Psoas muscle (tissue), 8 donors: ENCODE results near the gene MRM2. TPM values are rescaled to one million over a fixed set of nuclear protein-coding genes. Genes with fewer than 3 reads are reported as not detected.

ENCODE experiments used
- ATAC-seq, 4 donors: fragments of 200-7000 bp; cut with Tn5 transposase; one replicate each; pipeline ENCODE4 v1.9.1; 2020; ENCODE audit warnings: moderate library complexity in 3 of 4, mild to moderate bottlenecking in 2 of 4
- DNase-seq, 2 donors: peaks; one replicate each; pipeline ENCODE4 v3.0.0-alpha.2; 2020
- H3K27ac ChIP-seq: fragments of 200-600 bp; one replicate; pipeline ENCODE4 v1.8.0; 2022
- H3K27me3 ChIP-seq, 3 donors: fragments of 200-600 bp in 1 of 3; one replicate each; pipeline versions ENCODE4 v1.6.1 to v1.8.0; 2013 to 2022; ENCODE audit warnings: low read length in 2 of 3, mild to moderate bottlenecking in 2 of 3, moderate library complexity in 1 of 3; ENCODE audit not compliant: insufficient read depth in 3 of 3
- H3K36me3 ChIP-seq, 2 donors: fragments of 200-600 bp in 1 of 2; one replicate each; pipeline versions ENCODE4 v1.6.1 to v1.8.0; 2013 to 2022; ENCODE audit warnings: low read depth in 1 of 2, mild to moderate bottlenecking in 1 of 2, moderate library complexity in 1 of 2; ENCODE audit not compliant: insufficient read depth in 1 of 2
- H3K4me1 ChIP-seq: fragments of 200-600 bp; one replicate; pipeline ENCODE4 v1.8.0; 2022
- H3K4me3 ChIP-seq: fragments of 200-600 bp; one replicate; pipeline ENCODE4 v1.8.0; 2022; ENCODE audit warnings: mild to moderate bottlenecking
- H3K9me3 ChIP-seq: fragments of 200-600 bp; one replicate; pipeline ENCODE4 v1.8.0; 2022
- CTCF ChIP-seq: fragments of 200-600 bp; IDR thresholded peaks from one replicate; pipeline ENCODE4 v1.8.0; 2022; ENCODE audit warnings: antibody characterized with exemption
- WGBS, 3 donors: extraction: QIAGEN DNeasy Blood & Tissue Kit; methylation state at CpG; one replicate each; pipeline versions ENCODE4 v1.1.6 to v1.1.7; 2013; 5-methylcytosine and 5-hydroxymethylcytosine counted together
- intact Hi-C, 2 donors: fragments of 100-400 bp; cut with DNase I; formaldehyde crosslinking; loops; one replicate each; pipeline versions ENCODE4 v1.11.0 to v1.14.2; 2022
- polyA plus RNA-seq, 3 donors: library from polyadenylated mRNA; stranded (reverse); fragments of 200-250 nt; gene quantifications; one replicate each; pipeline ENCODE4 v1.2.3, GENCODE V29; 2013
- total RNA-seq, 4 donors: library from RNA; stranded (reverse); fragmentation: NEBNext Ultra II Directional in 2 of 4; extraction: Animal tissue kit (Norgen Biotek cat#: 25700) in 2 of 4; gene quantifications; one replicate each; pipeline versions ENCODE4 v1.2.1 to v1.2.4, GENCODE V29; 2021 to 2023
- donor health status: healthy with polysubstance abuse.
- donor health status: DM: no; HTN: no; CAD: no; lungs with moderate emphysema.
- donor health status: Bipolar disorder and iron deficiency.
- donor health status: healthy.
- donor health status: DM: yes; HTN: yes; CAD: no.
- donor health status: DM: no; HTN: no; CAD: no.
- donor health status: DM: no; HTN: no; CAD: no.
- donor health status: DM: yes; HTN: yes; CAD: no.

Gene MRM2
- total and polyA plus RNA-seq, 7 donors: 15.9 to 53.0 (median 21.6) TPM

- Histone ChIP-seq H3K27ac (no peak overlapping the region), H3K9me3 (no peaks in the 10 kb centered on the region), H3K36me3 (peaks cover 2 to 14% of the 10 kb centered on the region in 2 donors), H3K27me3 (no peaks in the 10 kb centered on the region), H3K4me1 (no peaks in the 10 kb centered on the region), H3K4me3 (no peak overlapping the region)
- 88 to 92% (median 90%) methylated on average over 14 of the region's 14 CpGs for WGBS, 3 donors
- DNase-seq: peak in 1 of 2 donors; percentile 4
- intact Hi-C loops: no loop called here
- ATAC-seq: no peak
- no peak for TF ChIP-seq CTCF
These were observed 19.6 kb upstream of the MRM2 start for GRCh38 chr7:2261611-2262010.

GRCh38 chr7:2260820-2261219 is 18.8 kb upstream of the MRM2 start:
- DNase-seq: no peak
- Histone ChIP-seq H3K9me3 (no peaks in the 10 kb centered on the region), H3K27me3 (no peaks in the 10 kb centered on the region), H3K4me1 (no peaks in the 10 kb centered on the region), H3K36me3 (peaks cover 2 to 21% of the 10 kb centered on the region in 2 donors), H3K4me3 (no peak overlapping the region), H3K27ac (no peak overlapping the region)
- TF ChIP-seq CTCF: no peak
- intact Hi-C loops: no loop called here
- 87 to 90% (median 88%) methylated on average over 5 of the region's 5 CpGs for WGBS, 3 donors
- ATAC-seq: no peak

GRCh38 chr7:2259480-2259879 is 17.5 kb upstream of the MRM2 start:
- peaks cover 2 to 26% of the 10 kb centered on the region in 2 donors for H3K36me3 ChIP-seq
- 88 to 91% (median 89%) methylated on average over 9 of the region's 9 CpGs for WGBS, 3 donors

GRCh38 chr7:2258661-2259365 is 16.8 kb upstream of the MRM2 start:
- Histone ChIP-seq H3K9me3 (no peaks in the 10 kb centered on the region), H3K4me3 (no peak overlapping the region), H3K27ac (no peak overlapping the region), H3K27me3 (no peaks in the 10 kb centered on the region), H3K4me1 (no peaks in the 10 kb centered on the region), H3K36me3 (peaks cover 2 to 26% of the 10 kb centered on the region in 2 donors)
- DNase-seq (no peak), ATAC-seq (no peak)
- TF ChIP-seq CTCF: no peak
- intact Hi-C loops: no loop called here
- WGBS, 3 donors: 94 to 96% (median 94%) methylated on average over 34 of the region's 34 CpGs

More at GRCh38 chr7:2259480-2259879, 17.5 kb upstream of the MRM2 start:
- Histone ChIP-seq H3K9me3 (no peaks in the 10 kb centered on the region), H3K27ac (no peak overlapping the region), H3K4me3 (no peak overlapping the region), H3K4me1 (no peaks in the 10 kb centered on the region), H3K27me3 (no peaks in the 10 kb centered on the region)
- intact Hi-C loops: no loop called here
- ATAC-seq: no peak
- no peak for TF ChIP-seq CTCF
- DNase-seq: no peak

- no peak overlapping the region for H3K4me3 ChIP-seq
- intact Hi-C loops: no loop called here
- DNase-seq (no peak), ATAC-seq (no peak)
- TF ChIP-seq CTCF: no peak
- H3K27me3 ChIP-seq: no peaks in the 10 kb centered on the region
- no peaks in the 10 kb centered on the region for H3K4me1 ChIP-seq
- H3K9me3 ChIP-seq: no peaks in the 10 kb centered on the region
- 91 to 93% (median 93%) methylated on average over 13 to 17 of the region's 17 CpGs for WGBS, 3 donors
- no peak overlapping the region for H3K27ac ChIP-seq
- H3K36me3 ChIP-seq: peaks cover 2 to 23% of the 10 kb centered on the region in 2 donors
These were observed 15.6 kb upstream of the MRM2 start for GRCh38 chr7:2257651-2258050.
